K562 (cell line): ENCODE measurements around the gene TDRD3. TPM values are rescaled to one million over a fixed set of nuclear protein-coding genes. Genes with fewer than 3 reads are reported as not detected.
A peak's percentile ranks its signal among the peaks of the same experiment; 100 is the strongest.

Source experiments
- CBX8 ChIP-seq: fragments of 200-600 bp; sonication (generic); IDR thresholded peaks from 2 replicates; pipeline ENCODE4 v1.6.1; 2012; ENCODE audit warnings: borderline replicate concordance, mixed run types, low read depth, mild to moderate bottlenecking, moderate library complexity, mixed read lengths, low read length, control low read depth, inconsistent platforms; ENCODE audit not compliant: poor library complexity, severe bottlenecking; ENCODE audit errors: extremely low read depth
- COPS2 ChIP-seq: fragments of 450-650 bp; conservative IDR thresholded peaks from 2 replicates; pipeline ENCODE4 v1.6.1; 2016; ENCODE audit warnings: mild to moderate bottlenecking, moderate library complexity
- EHMT2 ChIP-seq: fragments of 450-650 bp; IDR thresholded peaks from 2 replicates; pipeline ENCODE4 v1.6.1; 2018; ENCODE audit warnings: antibody characterized with exemption
- GTF2A2 ChIP-seq: IDR thresholded peaks from 2 replicates; pipeline ENCODE4 v1.6.1; 2016; ENCODE audit warnings: mild to moderate bottlenecking, missing genetic modification characterization, missing compliant biosample characterization
- GTF2E2 ChIP-seq: fragments of 200-800 bp; sonication (Bioruptor generic); IDR thresholded peaks from 2 replicates; pipeline ENCODE4 v1.6.1; 2016; ENCODE audit warnings: missing genetic modification characterization, missing compliant biosample characterization
- KAT8 ChIP-seq: fragments of 450-650 bp; IDR thresholded peaks from 2 replicates; pipeline ENCODE4 v1.6.1; 2016; ENCODE audit warnings: low read depth, mild to moderate bottlenecking
- KDM5B ChIP-seq: fragments of 200-600 bp; sonication (generic); IDR thresholded peaks from 2 replicates; pipeline ENCODE4 v1.6.1; 2012; ENCODE audit warnings: low read depth, mild to moderate bottlenecking, moderate library complexity, low read length, control low read depth, inconsistent platforms; ENCODE audit not compliant: insufficient replicate concordance
- NCOA1 ChIP-seq: fragments of 450-650 bp; IDR thresholded peaks from 2 replicates; pipeline ENCODE4 v1.6.1; 2016; ENCODE audit warnings: low read depth
- POLR2B ChIP-seq: fragments of 450-650 bp; IDR thresholded peaks from 2 replicates; pipeline ENCODE4 v1.6.1; 2018; ENCODE audit warnings: low read depth; ENCODE audit not compliant: partially characterized antibody
- SUPT5H ChIP-seq: fragments of 450-650 bp; IDR thresholded peaks from 2 replicates; pipeline ENCODE4 v1.6.1; 2016
- ZBED1 ChIP-seq: IDR thresholded peaks from 2 replicates; pipeline ENCODE4 v1.6.1; 2014
- ZNF165 ChIP-seq: fragments of 250-450 bp; sonication (Bioruptor Pico); IDR thresholded peaks from 2 replicates; pipeline ENCODE4 v1.4.0; 2020; ENCODE audit warnings: borderline replicate concordance
- ZNF253 ChIP-seq: fragments of 250-450 bp; sonication (Bioruptor Pico); conservative IDR thresholded peaks from 2 replicates; pipeline ENCODE4 v1.6.1; 2021; ENCODE audit warnings: mild to moderate bottlenecking
- polyA plus RNA-seq, 8 experiments: library from polyadenylated mRNA; depleted of rRNA in 4 of 8; stranded (reverse) in 5 of 8; unstranded in 3 of 8; fragments of >200 nt; fragmentation: Nextera tagmentation in 2 of 8; fragmentation: Illumina TruSeq in 1 of 8; extraction: Ambion mirVana in 2 of 8; extraction: Trizol in 1 of 8; gene quantifications; 2 replicates each; pipeline versions ENCODE4 v1.2.1 to v1.2.3, GENCODE V29; 2011 to 2014; ENCODE audit warnings: inconsistent platforms in 1 of 8, missing spikeins in 1 of 8
- total RNA-seq, 7 experiments: library from RNA; depleted of rRNA in 6 of 7; stranded (reverse); fragments of >200 nt in 6 of 7; fragmentation: Illumina TruSeq in 2 of 7; extraction: Trizol in 2 of 7; gene quantifications; 2 replicates each; pipeline versions ENCODE4 v1.2.1 to v1.2.3, GENCODE V29; 2011 to 2021; ENCODE audit warnings: low replicate concordance in 1 of 7
- TF ChIP-seq, protein P1 (sequence below): sonication (generic); formaldehyde crosslinking; IDR thresholded peaks from 2 replicates; pipeline ENCODE4 v1.8.0; 2022; ENCODE audit warnings: missing genetic modification reagents, mild to moderate bottlenecking, moderate library complexity, borderline replicate concordance
- TF ChIP-seq, protein P2 (sequence below): fragments of 450-650 bp; IDR thresholded peaks from 2 replicates; pipeline ENCODE4 v1.6.1; 2018; ENCODE audit not compliant: partially characterized antibody
- TF ChIP-seq, protein P3 (sequence below): IDR thresholded peaks from 2 replicates; pipeline ENCODE4 v1.6.1; 2014; ENCODE audit warnings: antibody characterized with exemption
- TF ChIP-seq, protein P4 (sequence below): sonication (generic); formaldehyde crosslinking; IDR thresholded peaks from 2 replicates; pipeline ENCODE4 v1.8.1; 2023; ENCODE audit warnings: missing genetic modification reagents, mild to moderate bottlenecking, borderline replicate concordance

The TDRD3 gene
- total and polyA plus RNA-seq, 9 of the 15 experiments (the other 6 are each of a cell fraction or from before 2014, with no cell fraction given) = 3.6 to 16.4 (median 9.5) TPM

DNA sequence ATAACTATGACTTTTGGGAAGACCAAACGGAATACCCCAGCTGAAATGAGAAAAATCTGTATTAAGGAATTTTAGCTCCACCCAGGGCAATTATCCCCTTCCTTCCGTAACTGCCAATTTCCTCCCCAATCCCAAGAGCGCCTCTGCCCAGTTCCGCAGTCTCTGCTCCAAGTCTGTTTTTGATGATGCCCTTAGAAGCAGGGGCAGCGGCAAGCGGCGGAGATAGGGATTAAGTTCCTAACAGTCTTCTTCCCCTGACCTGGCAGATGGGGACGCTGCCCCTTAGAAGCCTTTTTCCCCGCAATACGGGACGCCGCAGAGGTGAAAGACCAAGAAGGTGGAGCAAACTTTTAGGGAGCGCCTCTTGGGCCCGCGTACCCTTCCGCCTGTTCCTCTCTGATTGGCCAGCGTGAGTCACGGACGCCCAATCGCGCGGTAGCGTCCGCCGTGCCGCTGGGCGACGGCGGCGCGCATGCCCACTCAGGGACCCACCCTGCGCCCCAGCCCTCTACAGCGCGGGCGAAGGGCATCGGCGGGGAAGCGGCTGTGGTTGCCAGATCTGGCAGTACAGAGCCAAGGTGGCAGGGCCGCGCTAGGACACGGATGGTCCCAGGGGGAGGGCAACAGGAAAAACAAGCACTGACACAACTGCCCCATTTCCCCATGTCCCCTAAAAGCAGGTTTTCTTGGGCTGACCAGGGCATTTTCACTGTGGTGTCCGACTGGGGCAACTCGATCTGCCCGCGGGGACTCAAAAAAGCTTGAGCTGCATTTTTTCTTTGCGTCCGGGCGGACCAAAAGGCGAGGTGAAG, 843 bp upstream of the TDRD3 start (continued):
- TF ChIP-seq, protein P1, sequence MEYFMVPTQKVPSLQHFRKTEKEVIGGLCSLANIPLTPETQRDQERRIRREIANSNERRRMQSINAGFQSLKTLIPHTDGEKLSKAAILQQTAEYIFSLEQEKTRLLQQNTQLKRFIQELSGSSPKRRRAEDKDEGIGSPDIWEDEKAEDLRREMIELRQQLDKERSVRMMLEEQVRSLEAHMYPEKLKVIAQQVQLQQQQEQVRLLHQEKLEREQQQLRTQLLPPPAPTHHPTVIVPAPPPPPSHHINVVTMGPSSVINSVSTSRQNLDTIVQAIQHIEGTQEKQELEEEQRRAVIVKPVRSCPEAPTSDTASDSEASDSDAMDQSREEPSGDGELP (CRISPR knock-in tag) = no peak; the same call in 1 of the 2 replicates
- TF ChIP-seq NCOA1 (no peak), GTF2E2 (no peak), POLR2B (peak; percentile 28), KAT8 (no peak), SUPT5H (peak; percentile 66), KDM5B (peak; percentile 62), ZBED1 (no peak), COPS2 (no peak), CBX8 (no peak), EHMT2 (no peak), GTF2A2 (tag) (no peak), ZNF253 (CRISPR knock-in tag) (no peak), ZNF165 (CRISPR knock-in tag) (no peak)
- TF ChIP-seq, protein P2, sequence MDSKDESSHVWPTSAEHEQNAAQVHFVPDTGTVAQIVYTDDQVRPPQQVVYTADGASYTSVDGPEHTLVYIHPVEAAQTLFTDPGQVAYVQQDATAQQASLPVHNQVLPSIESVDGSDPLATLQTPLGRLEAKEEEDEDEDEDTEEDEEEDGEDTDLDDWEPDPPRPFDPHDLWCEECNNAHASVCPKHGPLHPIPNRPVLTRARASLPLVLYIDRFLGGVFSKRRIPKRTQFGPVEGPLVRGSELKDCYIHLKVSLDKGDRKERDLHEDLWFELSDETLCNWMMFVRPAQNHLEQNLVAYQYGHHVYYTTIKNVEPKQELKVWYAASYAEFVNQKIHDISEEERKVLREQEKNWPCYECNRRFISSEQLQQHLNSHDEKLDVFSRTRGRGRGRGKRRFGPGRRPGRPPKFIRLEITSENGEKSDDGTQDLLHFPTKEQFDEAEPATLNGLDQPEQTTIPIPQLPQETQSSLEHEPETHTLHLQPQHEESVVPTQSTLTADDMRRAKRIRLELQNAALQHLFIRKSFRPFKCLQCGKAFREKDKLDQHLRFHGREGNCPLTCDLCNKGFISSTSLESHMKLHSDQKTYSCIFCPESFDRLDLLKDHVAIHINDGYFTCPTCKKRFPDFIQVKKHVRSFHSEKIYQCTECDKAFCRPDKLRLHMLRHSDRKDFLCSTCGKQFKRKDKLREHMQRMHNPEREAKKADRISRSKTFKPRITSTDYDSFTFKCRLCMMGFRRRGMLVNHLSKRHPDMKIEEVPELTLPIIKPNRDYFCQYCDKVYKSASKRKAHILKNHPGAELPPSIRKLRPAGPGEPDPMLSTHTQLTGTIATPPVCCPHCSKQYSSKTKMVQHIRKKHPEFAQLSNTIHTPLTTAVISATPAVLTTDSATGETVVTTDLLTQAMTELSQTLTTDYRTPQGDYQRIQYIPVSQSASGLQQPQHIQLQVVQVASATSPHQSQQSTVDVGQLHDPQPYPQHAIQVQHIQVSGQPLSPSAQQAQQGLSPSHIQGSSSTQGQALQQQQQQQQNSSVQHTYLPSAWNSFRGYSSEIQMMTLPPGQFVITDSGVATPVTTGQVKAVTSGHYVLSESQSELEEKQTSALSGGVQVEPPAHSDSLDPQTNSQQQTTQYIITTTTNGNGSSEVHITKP = peak; percentile 13
- TF ChIP-seq, protein P3, sequence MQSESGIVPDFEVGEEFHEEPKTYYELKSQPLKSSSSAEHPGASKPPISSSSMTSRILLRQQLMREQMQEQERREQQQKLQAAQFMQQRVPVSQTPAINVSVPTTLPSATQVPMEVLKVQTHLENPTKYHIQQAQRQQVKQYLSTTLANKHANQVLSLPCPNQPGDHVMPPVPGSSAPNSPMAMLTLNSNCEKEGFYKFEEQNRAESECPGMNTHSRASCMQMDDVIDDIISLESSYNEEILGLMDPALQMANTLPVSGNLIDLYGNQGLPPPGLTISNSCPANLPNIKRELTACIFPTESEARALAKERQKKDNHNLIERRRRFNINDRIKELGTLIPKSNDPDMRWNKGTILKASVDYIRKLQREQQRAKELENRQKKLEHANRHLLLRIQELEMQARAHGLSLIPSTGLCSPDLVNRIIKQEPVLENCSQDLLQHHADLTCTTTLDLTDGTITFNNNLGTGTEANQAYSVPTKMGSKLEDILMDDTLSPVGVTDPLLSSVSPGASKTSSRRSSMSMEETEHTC = no peak
- TF ChIP-seq, protein P4, sequence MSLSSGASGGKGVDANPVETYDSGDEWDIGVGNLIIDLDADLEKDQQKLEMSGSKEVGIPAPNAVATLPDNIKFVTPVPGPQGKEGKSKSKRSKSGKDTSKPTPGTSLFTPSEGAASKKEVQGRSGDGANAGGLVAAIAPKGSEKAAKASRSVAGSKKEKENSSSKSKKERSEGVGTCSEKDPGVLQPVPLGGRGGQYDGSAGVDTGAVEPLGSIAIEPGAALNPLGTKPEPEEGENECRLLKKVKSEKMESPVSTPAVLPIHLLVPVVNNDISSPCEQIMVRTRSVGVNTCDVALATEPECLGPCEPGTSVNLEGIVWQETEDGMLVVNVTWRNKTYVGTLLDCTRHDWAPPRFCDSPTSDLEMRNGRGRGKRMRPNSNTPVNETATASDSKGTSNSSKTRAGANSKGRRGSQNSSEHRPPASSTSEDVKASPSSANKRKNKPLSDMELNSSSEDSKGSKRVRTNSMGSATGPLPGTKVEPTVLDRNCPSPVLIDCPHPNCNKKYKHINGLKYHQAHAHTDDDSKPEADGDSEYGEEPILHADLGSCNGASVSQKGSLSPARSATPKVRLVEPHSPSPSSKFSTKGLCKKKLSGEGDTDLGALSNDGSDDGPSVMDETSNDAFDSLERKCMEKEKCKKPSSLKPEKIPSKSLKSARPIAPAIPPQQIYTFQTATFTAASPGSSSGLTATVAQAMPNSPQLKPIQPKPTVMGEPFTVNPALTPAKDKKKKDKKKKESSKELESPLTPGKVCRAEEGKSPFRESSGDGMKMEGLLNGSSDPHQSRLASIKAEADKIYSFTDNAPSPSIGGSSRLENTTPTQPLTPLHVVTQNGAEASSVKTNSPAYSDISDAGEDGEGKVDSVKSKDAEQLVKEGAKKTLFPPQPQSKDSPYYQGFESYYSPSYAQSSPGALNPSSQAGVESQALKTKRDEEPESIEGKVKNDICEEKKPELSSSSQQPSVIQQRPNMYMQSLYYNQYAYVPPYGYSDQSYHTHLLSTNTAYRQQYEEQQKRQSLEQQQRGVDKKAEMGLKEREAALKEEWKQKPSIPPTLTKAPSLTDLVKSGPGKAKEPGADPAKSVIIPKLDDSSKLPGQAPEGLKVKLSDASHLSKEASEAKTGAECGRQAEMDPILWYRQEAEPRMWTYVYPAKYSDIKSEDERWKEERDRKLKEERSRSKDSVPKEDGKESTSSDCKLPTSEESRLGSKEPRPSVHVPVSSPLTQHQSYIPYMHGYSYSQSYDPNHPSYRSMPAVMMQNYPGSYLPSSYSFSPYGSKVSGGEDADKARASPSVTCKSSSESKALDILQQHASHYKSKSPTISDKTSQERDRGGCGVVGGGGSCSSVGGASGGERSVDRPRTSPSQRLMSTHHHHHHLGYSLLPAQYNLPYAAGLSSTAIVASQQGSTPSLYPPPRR (CRISPR knock-in tag) = 0 out of 2 replicates have a peak, but pooled peaks have one; percentile 21
